GM18519 (cell line): ENCODE data around the gene MIER1.

Experiments used
- ATAC-seq: cut with Tn5 transposase; IDR thresholded peaks from one replicate; pipeline ENCODE4 v1.9.1; 2021; ENCODE audit warnings: mild to moderate bottlenecking, moderate library complexity; ENCODE audit not compliant: unreplicated experiment, low FRiP score

MIER1 gene

GRCh38 chr1:66996018-66996682, 71.4 kb downstream of the MIER1 start:
- ATAC-seq: no peak

DNA sequence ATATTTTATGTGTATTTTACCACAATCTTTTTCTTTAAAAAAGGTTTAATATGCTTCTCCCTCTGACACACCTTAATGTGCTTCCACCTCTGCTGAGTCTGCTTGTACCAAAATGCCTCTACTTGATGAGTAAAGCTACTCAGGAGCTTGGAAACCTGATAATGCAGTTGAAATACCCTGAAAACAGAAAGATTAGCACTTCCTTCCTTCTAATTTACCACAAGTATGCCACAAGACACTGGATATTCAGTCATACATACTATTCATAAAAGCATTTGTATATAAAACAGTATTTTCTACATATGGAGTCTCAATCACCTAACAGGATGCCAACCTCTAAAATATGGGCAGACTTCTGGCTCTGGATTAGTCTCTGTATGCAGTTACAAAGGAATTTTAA, 74.2 kb downstream of the MIER1 start:
- ATAC-seq: no peak

- ATAC-seq: no peak
Observed at GRCh38 chr1:66999640-67000400, 75.0 kb downstream of the MIER1 start.

- no peak for ATAC-seq
Observed at GRCh38 chr1:67001682-67002425, 77.1 kb downstream of the MIER1 start.

DNA sequence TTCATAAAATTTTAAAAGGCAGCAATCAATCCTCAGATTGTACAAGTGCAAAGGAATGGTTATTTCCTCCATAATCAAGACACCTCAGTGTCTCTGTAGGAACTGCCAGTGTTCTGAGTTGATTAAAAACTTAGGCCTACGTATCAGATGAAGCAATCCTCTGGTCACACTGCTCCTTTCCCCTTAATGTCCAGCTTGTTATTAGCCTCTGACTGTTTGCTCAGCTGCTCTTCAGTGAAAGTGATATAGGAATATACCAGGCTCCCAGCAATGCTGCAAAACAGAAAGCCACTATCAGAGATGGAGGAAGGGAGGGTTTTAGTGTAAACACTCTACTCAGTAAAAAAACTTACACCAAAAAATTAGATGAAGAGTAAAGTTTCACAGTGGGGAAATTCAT, 79.4 kb downstream of the MIER1 start:
- ATAC-seq: no peak

DNA sequence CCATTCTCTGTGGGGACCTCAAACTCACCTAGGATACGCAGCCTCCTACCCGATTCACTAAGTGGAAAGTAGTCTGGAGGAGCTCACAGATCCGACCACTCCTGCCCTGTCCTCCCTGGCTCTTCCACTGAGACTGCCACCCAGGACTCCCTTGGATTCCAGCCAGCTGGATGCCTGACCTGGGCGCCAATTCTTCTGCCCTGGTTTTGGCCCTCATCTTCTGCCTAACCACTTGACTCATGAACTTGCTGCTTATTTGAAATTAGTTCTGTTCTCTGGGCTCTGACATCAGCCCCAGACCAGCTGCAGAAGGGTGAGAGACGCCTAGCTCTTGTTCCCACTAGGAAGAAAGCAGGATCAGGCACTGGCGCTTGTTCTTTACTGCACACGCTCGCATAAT, 80.3 kb downstream of the MIER1 start:
- ATAC-seq: no peak

- ATAC-seq: no peak
Observed at GRCh38 chr1:67009792-67010191, 85.0 kb downstream of the MIER1 start.

- no peak for ATAC-seq
Observed at GRCh38 chr1:67013573-67013972, 88.8 kb downstream of the MIER1 start.

GRCh38 chr1:67018574-67018973, 93.8 kb downstream of the MIER1 start:
- no peak for ATAC-seq

DNA sequence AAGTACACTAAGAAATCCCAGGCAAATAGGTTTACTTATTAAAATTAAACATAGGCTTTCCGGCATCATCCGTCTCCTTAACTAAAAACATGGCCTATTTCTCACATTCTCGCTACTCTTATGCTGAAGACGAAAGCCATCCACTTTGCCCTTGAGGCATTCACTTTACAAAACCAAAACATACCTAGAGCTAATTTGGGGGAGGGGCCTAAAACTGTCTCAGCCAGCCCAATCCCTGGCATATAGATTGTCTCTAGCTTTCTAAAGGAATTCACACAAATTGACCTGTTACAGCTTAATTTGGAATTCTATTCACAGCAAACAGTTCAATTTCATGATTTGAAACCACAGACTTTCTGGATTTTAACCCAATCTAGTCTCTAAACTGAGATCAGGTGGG, 94.3 kb downstream of the MIER1 start:
- no peak for ATAC-seq

GRCh38 chr1:67019600-67020136, 94.9 kb downstream of the MIER1 start:
- ATAC-seq: no peak

DNA sequence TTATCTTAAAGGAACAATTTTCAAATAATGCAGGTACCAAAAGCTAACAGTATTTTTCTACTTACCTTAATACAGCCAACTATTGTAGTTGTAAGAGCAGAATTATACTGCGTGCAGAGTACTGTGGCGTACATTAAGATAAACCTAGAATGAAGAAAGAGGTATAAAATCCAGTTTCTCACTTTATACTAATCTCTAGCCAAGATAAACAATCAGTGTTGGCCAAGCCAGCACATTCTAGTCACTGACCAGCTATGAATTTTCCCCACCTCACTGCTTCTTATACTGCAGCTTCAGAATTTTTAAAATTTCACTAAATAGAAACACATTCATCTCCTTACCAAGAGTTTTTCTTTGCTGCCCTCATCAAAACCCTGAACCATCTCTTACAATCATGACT, 95.5 kb downstream of the MIER1 start:
- no peak for ATAC-seq

- no peak for ATAC-seq
Observed at GRCh38 chr1:67020765-67021164, 96.0 kb downstream of the MIER1 start.

GRCh38 chr1:67029472-67029871, 104.7 kb downstream of the MIER1 start:
- no peak for ATAC-seq

DNA sequence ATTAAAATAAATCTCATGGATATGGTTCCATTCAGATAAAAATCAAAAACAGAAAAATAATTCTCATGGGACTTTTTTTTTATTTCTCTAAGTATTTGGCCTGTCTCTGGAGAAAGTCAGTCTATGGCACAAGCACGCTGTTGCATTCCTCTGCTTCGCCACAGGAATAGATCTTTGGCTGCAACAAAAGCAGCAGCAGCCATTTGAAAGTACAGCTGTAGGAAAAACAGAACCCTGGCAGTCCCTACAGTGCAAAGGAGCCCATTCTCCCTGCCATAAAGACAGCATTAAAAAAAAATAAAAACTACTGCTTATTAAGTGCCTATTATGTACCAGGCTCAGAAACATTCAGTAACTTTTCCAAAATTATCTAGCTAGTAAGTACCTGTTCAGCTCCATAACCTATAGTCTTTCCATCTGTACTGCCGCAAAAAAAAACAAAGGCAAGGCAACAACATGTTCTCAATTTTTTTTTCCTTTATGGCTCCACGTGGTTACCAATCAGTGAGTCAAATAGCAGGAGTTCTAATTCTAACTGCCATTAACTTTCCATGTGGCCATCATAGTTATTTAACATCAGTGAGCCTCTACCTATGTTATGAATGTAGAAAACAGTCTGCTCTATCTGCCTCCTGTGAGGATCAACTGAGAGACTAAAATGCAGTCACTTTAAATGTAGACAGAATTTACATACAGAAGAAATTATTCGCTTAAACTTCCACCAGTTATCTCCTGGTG, 106.5 kb downstream of the MIER1 start:
- ATAC-seq: no peak

- ATAC-seq: no peak
Observed at GRCh38 chr1:67031859-67032247, 107.1 kb downstream of the MIER1 start.
